ENCODE measurements around the gene COL27A1. TPM values are rescaled to one million over a fixed set of nuclear protein-coding genes. Genes with fewer than 3 reads are reported as not detected.

The COL27A1 gene
- total RNA-seq, 1 donor from 2014 or later = 3.7 TPM

- intact Hi-C loops (cut with micrococcal nuclease) = no loop called here
- H3K4me1 Mint-ChIP-seq (ENCODE audit: low read depth) = no peaks in the 10 kb centered on the region
- H3K27me3 Mint-ChIP-seq (ENCODE audit: low read depth) = no peaks in the 10 kb centered on the region
- no peak overlapping the region for H3K27ac Mint-ChIP-seq
- no peaks in the 10 kb centered on the region for H3K9me3 Mint-ChIP-seq
- no peak for DNase-seq (ENCODE audit: low spot score)
- H3K4me3 Mint-ChIP-seq (ENCODE audit: low read depth) = no peak overlapping the region
- no peaks in the 10 kb centered on the region for H3K36me3 Mint-ChIP-seq (ENCODE audit: low read depth)
These were observed 102.9 kb downstream of the COL27A1 start for GRCh38 chr9:114258218-114258617.

GRCh38 chr9:114258866-114259797, 103.8 kb downstream of the COL27A1 start:
- Mint-ChIP-seq H3K4me3 (ENCODE audit: low read depth) (no peak overlapping the region), H3K27ac (no peak overlapping the region), H3K27me3 (ENCODE audit: low read depth) (no peaks in the 10 kb centered on the region), H3K9me3 (no peaks in the 10 kb centered on the region), H3K36me3 (ENCODE audit: low read depth) (no peaks in the 10 kb centered on the region), H3K4me1 (ENCODE audit: low read depth) (no peaks in the 10 kb centered on the region)
- no peak for DNase-seq (ENCODE audit: low spot score)
- intact Hi-C loops (cut with micrococcal nuclease) = no loop called here

- Mint-ChIP-seq H3K27me3 (ENCODE audit: low read depth) (no peaks in the 10 kb centered on the region), H3K4me3 (ENCODE audit: low read depth) (no peak overlapping the region), H3K4me1 (ENCODE audit: low read depth) (no peaks in the 10 kb centered on the region), H3K27ac (no peak overlapping the region), H3K9me3 (no peaks in the 10 kb centered on the region), H3K36me3 (ENCODE audit: low read depth) (no peaks in the 10 kb centered on the region)
- intact Hi-C loops (cut with micrococcal nuclease) = no loop called here
- DNase-seq (ENCODE audit: low spot score) = no peak
These were observed 104.6 kb downstream of the COL27A1 start for GRCh38 chr9:114259798-114260523.

GRCh38 chr9:114261026-114261425, 105.7 kb downstream of the COL27A1 start:
- H3K27me3 Mint-ChIP-seq (ENCODE audit: low read depth) = no peaks in the 10 kb centered on the region
- intact Hi-C loops (cut with micrococcal nuclease) = no loop called here
- H3K9me3 Mint-ChIP-seq = no peaks in the 10 kb centered on the region
- H3K27ac Mint-ChIP-seq = no peak overlapping the region
- DNase-seq (ENCODE audit: low spot score) = no peak
- H3K4me1 Mint-ChIP-seq (ENCODE audit: low read depth) = no peaks in the 10 kb centered on the region
- no peak overlapping the region for H3K4me3 Mint-ChIP-seq (ENCODE audit: low read depth)
- no peaks in the 10 kb centered on the region for H3K36me3 Mint-ChIP-seq (ENCODE audit: low read depth)

GRCh38 chr9:114261987-114262386, 106.7 kb downstream of the COL27A1 start:
- intact Hi-C loops (cut with micrococcal nuclease) = no loop called here
- H3K4me3 Mint-ChIP-seq (ENCODE audit: low read depth) = no peak overlapping the region
- no peaks in the 10 kb centered on the region for H3K4me1 Mint-ChIP-seq (ENCODE audit: low read depth)
- H3K9me3 Mint-ChIP-seq = no peaks in the 10 kb centered on the region
- no peaks in the 10 kb centered on the region for H3K27me3 Mint-ChIP-seq (ENCODE audit: low read depth)
- H3K36me3 Mint-ChIP-seq (ENCODE audit: low read depth) = no peaks in the 10 kb centered on the region
- H3K27ac Mint-ChIP-seq = no peak overlapping the region
- no peak for DNase-seq (ENCODE audit: low spot score)

GRCh38 chr9:114263853-114264510, 108.6 kb downstream of the COL27A1 start:
- Mint-ChIP-seq H3K4me3 (ENCODE audit: low read depth) (no peak overlapping the region), H3K27me3 (ENCODE audit: low read depth) (no peaks in the 10 kb centered on the region), H3K27ac (no peak overlapping the region), H3K36me3 (ENCODE audit: low read depth) (no peaks in the 10 kb centered on the region), H3K4me1 (ENCODE audit: low read depth) (no peaks in the 10 kb centered on the region), H3K9me3 (no peaks in the 10 kb centered on the region)
- intact Hi-C loops (cut with micrococcal nuclease) = no loop called here
- DNase-seq (ENCODE audit: low spot score) = no peak

- intact Hi-C loops (cut with micrococcal nuclease) = no loop called here
- no peaks in the 10 kb centered on the region for H3K4me1 Mint-ChIP-seq (ENCODE audit: low read depth)
- no peak overlapping the region for H3K27ac Mint-ChIP-seq
- no peak for DNase-seq (ENCODE audit: low spot score)
- H3K36me3 Mint-ChIP-seq (ENCODE audit: low read depth) = no peaks in the 10 kb centered on the region
- H3K9me3 Mint-ChIP-seq = no peaks in the 10 kb centered on the region
- H3K4me3 Mint-ChIP-seq (ENCODE audit: low read depth) = no peak overlapping the region
- no peaks in the 10 kb centered on the region for H3K27me3 Mint-ChIP-seq (ENCODE audit: low read depth)
These were observed 109.6 kb downstream of the COL27A1 start for GRCh38 chr9:114264806-114265550.

- DNase-seq (ENCODE audit: low spot score) = no peak
- no peaks in the 10 kb centered on the region for H3K36me3 Mint-ChIP-seq (ENCODE audit: low read depth)
- H3K4me1 Mint-ChIP-seq (ENCODE audit: low read depth) = no peaks in the 10 kb centered on the region
- intact Hi-C loops (cut with micrococcal nuclease) = no loop called here
- H3K9me3 Mint-ChIP-seq = no peaks in the 10 kb centered on the region
- H3K4me3 Mint-ChIP-seq (ENCODE audit: low read depth) = no peak overlapping the region
- no peaks in the 10 kb centered on the region for H3K27me3 Mint-ChIP-seq (ENCODE audit: low read depth)
- H3K27ac Mint-ChIP-seq = no peak overlapping the region
These were observed 111.6 kb downstream of the COL27A1 start for GRCh38 chr9:114266969-114267368.

GRCh38 chr9:114269023-114269422, 113.7 kb downstream of the COL27A1 start:
- Mint-ChIP-seq H3K27me3 (ENCODE audit: low read depth) (no peaks in the 10 kb centered on the region), H3K4me3 (ENCODE audit: low read depth) (no peak overlapping the region), H3K36me3 (ENCODE audit: low read depth) (no peaks in the 10 kb centered on the region), H3K4me1 (ENCODE audit: low read depth) (no peaks in the 10 kb centered on the region), H3K27ac (no peak overlapping the region), H3K9me3 (no peaks in the 10 kb centered on the region)
- intact Hi-C loops (cut with micrococcal nuclease) = no loop called here
- no peak for DNase-seq (ENCODE audit: low spot score)

GRCh38 chr9:114270120-114270975, 115.0 kb downstream of the COL27A1 start:
- Mint-ChIP-seq H3K36me3 (ENCODE audit: low read depth) (no peaks in the 10 kb centered on the region), H3K4me1 (ENCODE audit: low read depth) (no peaks in the 10 kb centered on the region), H3K9me3 (no peaks in the 10 kb centered on the region), H3K4me3 (ENCODE audit: low read depth) (no peak overlapping the region), H3K27ac (no peak overlapping the region), H3K27me3 (ENCODE audit: low read depth) (no peaks in the 10 kb centered on the region)
- no peak for DNase-seq (ENCODE audit: low spot score)
- intact Hi-C loops (cut with micrococcal nuclease) = loop anchor here (5.0 kb wide), 1 partner anchor 113 kb away; the partner anchor contains the start of gene COL27A1

GRCh38 chr9:114271556-114272510, 116.5 kb downstream of the COL27A1 start:
- intact Hi-C loops (cut with micrococcal nuclease) = loop anchor here (5.0 kb wide), 1 partner anchor 115 kb away; the partner anchor contains the start of gene COL27A1
- H3K4me3 Mint-ChIP-seq (ENCODE audit: low read depth) = no peak overlapping the region
- no peak overlapping the region for H3K27ac Mint-ChIP-seq
- H3K36me3 Mint-ChIP-seq (ENCODE audit: low read depth) = no peaks in the 10 kb centered on the region
- no peaks in the 10 kb centered on the region for H3K9me3 Mint-ChIP-seq
- no peaks in the 10 kb centered on the region for H3K4me1 Mint-ChIP-seq (ENCODE audit: low read depth)
- no peak for DNase-seq (ENCODE audit: low spot score)
- H3K27me3 Mint-ChIP-seq (ENCODE audit: low read depth) = no peaks in the 10 kb centered on the region
